Measurements from ENCODE around the gene CHD5. TPM values are rescaled to one million over a fixed set of nuclear protein-coding genes. Genes with fewer than 3 reads are reported as not detected.

The CHD5 gene
- total and polyA plus RNA-seq, 2 of the 4 experiments (the other 2 are of a cell fraction): under 0.01 to 0.09 TPM

DNA sequence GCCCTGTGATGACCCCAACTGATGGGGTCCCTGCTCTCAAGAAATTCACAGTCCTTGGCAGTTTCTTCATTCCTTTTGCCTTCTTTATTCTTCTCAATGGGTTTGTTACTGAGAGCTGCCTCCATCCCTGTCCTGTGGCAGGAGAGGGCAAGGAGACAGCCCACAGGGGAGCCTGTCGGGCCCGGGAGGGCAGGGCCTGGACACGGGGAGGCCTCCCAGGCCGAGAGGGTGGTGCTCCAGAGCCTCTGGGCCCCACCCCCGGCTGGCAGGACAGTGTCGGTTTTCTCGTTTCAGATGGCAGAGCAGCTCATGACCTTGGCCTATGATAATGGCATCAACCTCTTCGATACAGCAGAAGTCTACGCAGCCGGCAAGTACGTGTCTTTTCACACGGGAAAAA, 98.2 kb downstream of the CHD5 start:
- Histone ChIP-seq H4K91ac (ENCODE audit: insufficient read depth, low read depth, low read length) (no peak overlapping the region), H2AK9ac (replicated peaks; ENCODE audit: low read depth, low read length, poor library complexity) (no peak overlapping the region), H3K27me3 (ENCODE audit: control insufficient read depth, insufficient read depth, low read length) (peaks cover 29% of the 10 kb centered on the region), H3K4me1 (ENCODE audit: control insufficient read depth, insufficient read depth, low read length) (no peaks in the 10 kb centered on the region), H3K4ac (ENCODE audit: low read depth, low read length) (no peak overlapping the region), H3K23ac (ENCODE audit: low read depth, low read length) (no peak overlapping the region), H3K79me1 (ENCODE audit: low read depth in 1 of 2, low read length in 2 of 2) (no peaks in the 10 kb centered on the region), H2BK5ac (ENCODE audit: low read depth, low read length, poor library complexity, severe bottlenecking) (no peak overlapping the region), H2AFZ (replicated peaks; ENCODE audit: low read length, poor library complexity) (no peak overlapping the region), H3K14ac (replicated peaks; ENCODE audit: low read depth, low read length) (no peak overlapping the region), H3K4me3 (ENCODE audit: insufficient read depth, low read depth, low read length) (no peak overlapping the region), H2BK15ac (ENCODE audit: low read depth, low read length) (no peak overlapping the region), H3K4me2 (ENCODE audit: low read depth, low read length) (no peak overlapping the region), H3K9me1 (ENCODE audit: insufficient read depth, low read length) (no peaks in the 10 kb centered on the region), H4K8ac (ENCODE audit: low read depth in 2 of 2, low read length in 2 of 2) (no peak overlapping the region), H3K27ac (ENCODE audit: insufficient read depth, low read length) (no peak overlapping the region), H3K9ac (ENCODE audit: low read depth, low read length) (no peak overlapping the region), H2BK120ac (ENCODE audit: low read depth, low read length) (no peak overlapping the region), H3K18ac (ENCODE audit: low read depth, low read length) (no peak overlapping the region), H2AK5ac (ENCODE audit: low read depth, low read length) (no peak overlapping the region), H3K9me3 (ENCODE audit: control insufficient read depth, insufficient read depth, low read length) (no peaks in the 10 kb centered on the region), H4K20me1 (ENCODE audit: insufficient read depth, low read length) (no peaks in the 10 kb centered on the region), H2BK20ac (ENCODE audit: low read depth, low read length) (no peak overlapping the region), H3K56ac (ENCODE audit: extremely low read depth, insufficient read depth, low read length) (no peak overlapping the region), H3K36me3 (ENCODE audit: control insufficient read depth, insufficient read depth, low read length) (no peaks in the 10 kb centered on the region), H4K5ac (ENCODE audit: low read depth, low read length) (no peak overlapping the region)
- intact Hi-C loops (cut with micrococcal nuclease): no loop called here
- POLR2A ChIA-PET (ENCODE audit: unreplicated experiment): no interaction called here
- CTCF ChIA-PET: no interaction called here
- ATAC-seq (ENCODE audit: low read depth) (no peak), DNase-seq (no peak)
- no TSS peak for BruUV-seq (replicated peaks)
- TF ChIP-seq MXI1 (IDR thresholded peaks at IDR 0.05; ENCODE audit: borderline replicate concordance, low read depth, low read length): no peak
- TF ChIP-seq MAFK (IDR thresholded peaks at IDR 0.05; ENCODE audit: low read depth, low read length): no peak
- no peak for TF ChIP-seq USF2 (IDR thresholded peaks at IDR 0.05; ENCODE audit: low read depth, low read length)
- TF ChIP-seq ELK1 (IDR thresholded peaks at IDR 0.05; ENCODE audit: borderline replicate concordance, low read depth, low read length): no peak
- no peak for TF ChIP-seq FOS (IDR thresholded peaks at IDR 0.05; ENCODE audit: low read depth, low read length)
- no peak for TF ChIP-seq MAZ (IDR thresholded peaks at IDR 0.05; ENCODE audit: borderline replicate concordance, low read depth, low read length)
- no peak for TF ChIP-seq CHD1 (IDR thresholded peaks at IDR 0.05; ENCODE audit: low read depth, low read length)
- TF ChIP-seq CTCF (conservative IDR thresholded peaks at IDR 0.05; ENCODE audit: low read depth, low read length): no peak
- TF ChIP-seq RCOR1 (IDR thresholded peaks at IDR 0.05; ENCODE audit: insufficient replicate concordance, low read length): no peak
- TF ChIP-seq NFE2L2 (IDR thresholded peaks at IDR 0.05; ENCODE audit: low read depth, low read length): no peak
- no peak for TF ChIP-seq BHLHE40 (IDR thresholded peaks at IDR 0.05; ENCODE audit: low read depth, low read length)
- TF ChIP-seq RFX5 (IDR thresholded peaks at IDR 0.05; ENCODE audit: low read depth, low read length): no peak
- TF ChIP-seq SMC3 (IDR thresholded peaks at IDR 0.05; ENCODE audit: low read depth, low read length): no peak
- TF ChIP-seq CEBPB (IDR thresholded peaks at IDR 0.05; ENCODE audit: low read depth, low read length): no peak
- TF ChIP-seq POLR2A (IDR thresholded peaks at IDR 0.05; ENCODE audit: low read depth, low read length): no peak
- no peak for TF ChIP-seq RAD21 (IDR thresholded peaks at IDR 0.05; ENCODE audit: low read length)
- 66% methylated on average over 8 of the region's 12 CpGs; no CpG with 5 or more reads in 1 of the 2 experiments for WGBS, 2 experiments (ENCODE audit: extremely low coverage in 2 of 2, insufficient read length in 1 of 2)
- in situ Hi-C loops (cut with MboI; ENCODE audit: low sequenced_read_pairs): no loop called here
- dilution Hi-C loops (cut with HindIII; ENCODE audit: low sequenced_read_pairs, unreplicated experiment): no loop called here

Measured in IMR-90 (cell line).